Astrocyte (in vitro differentiated cells and primary cell): ENCODE measurements around the gene MAEA. TPM values are rescaled to one million over a fixed set of nuclear protein-coding genes. Genes with fewer than 3 reads are reported as not detected.

Experiments
- DNase-seq: peaks from one replicate; pipeline ENCODE4 v3.0.0-alpha.2; 2010; ENCODE audit warnings: low read depth
- FAIRE-seq: peaks from 2 replicates; lab custom pipeline; 2011; peaks lifted over from hg19 to GRCh38; lab: Jason Lieb, UNC
- H2AFZ ChIP-seq: 2 replicates; pipeline ENCODE4 v1.6.0; 2012; ENCODE audit warnings: low read depth, low read length, inconsistent platforms
- H3K27ac ChIP-seq: 2 replicates; pipeline ENCODE4 v1.5.1; 2011; ENCODE audit warnings: low read depth, low read length, inconsistent platforms
- H3K27me3 ChIP-seq: 2 replicates; pipeline ENCODE4 v1.6.0; 2011; ENCODE audit warnings: low read length, inconsistent platforms; ENCODE audit not compliant: insufficient read depth
- H3K36me3 ChIP-seq: 2 replicates; pipeline ENCODE4 v1.5.1; 2011; ENCODE audit warnings: low read length, inconsistent platforms; ENCODE audit not compliant: insufficient read depth
- H3K4me1 ChIP-seq: 2 replicates; pipeline ENCODE4 v1.5.1; 2011; ENCODE audit warnings: low read length, inconsistent platforms; ENCODE audit not compliant: insufficient read depth
- H3K4me2 ChIP-seq: 2 replicates; pipeline ENCODE4 v1.6.0; 2012; ENCODE audit warnings: low read length, inconsistent platforms
- H3K4me3 ChIP-seq: 2 replicates; pipeline ENCODE4 v1.5.1; 2011; ENCODE audit warnings: low read depth, mild to moderate bottlenecking, low read length, inconsistent platforms; ENCODE audit not compliant: insufficient read depth
- H3K79me2 ChIP-seq: 2 replicates; pipeline ENCODE4 v1.6.0; 2012; ENCODE audit warnings: mild to moderate bottlenecking, low read length, inconsistent platforms; ENCODE audit not compliant: insufficient read depth
- H3K9ac ChIP-seq: 2 replicates; pipeline ENCODE4 v1.6.0; 2012; ENCODE audit warnings: mild to moderate bottlenecking, low read length, inconsistent platforms
- H3K9me3 ChIP-seq: 2 replicates; pipeline ENCODE4 v1.5.1; 2012; ENCODE audit warnings: low read depth, mild to moderate bottlenecking, low read length, inconsistent platforms; ENCODE audit not compliant: insufficient read depth
- H4K20me1 ChIP-seq: 2 replicates; pipeline ENCODE4 v1.6.0; 2012; ENCODE audit warnings: low read length, inconsistent platforms; ENCODE audit not compliant: insufficient read depth
- H3K27ac Mint-ChIP-seq: one replicate; pipeline ENCODE4 v1.8.0; 2021; ENCODE audit warnings: mild to moderate bottlenecking, mixed read lengths; ENCODE audit not compliant: unreplicated experiment
- H3K27me3 Mint-ChIP-seq: one replicate; pipeline ENCODE4 v1.8.0; 2021; ENCODE audit warnings: low read depth, mixed read lengths; ENCODE audit not compliant: unreplicated experiment
- H3K36me3 Mint-ChIP-seq: one replicate; pipeline ENCODE4 v1.8.0; 2021; ENCODE audit warnings: low read depth, mixed read lengths; ENCODE audit not compliant: unreplicated experiment
- H3K4me1 Mint-ChIP-seq: one replicate; pipeline ENCODE4 v1.8.0; 2021; ENCODE audit warnings: low read depth, mixed read lengths; ENCODE audit not compliant: unreplicated experiment
- H3K4me3 Mint-ChIP-seq: one replicate; pipeline ENCODE4 v1.8.0; 2021; ENCODE audit warnings: mild to moderate bottlenecking, moderate library complexity, mixed read lengths; ENCODE audit not compliant: unreplicated experiment
- H3K9me3 Mint-ChIP-seq: one replicate; pipeline ENCODE4 v1.8.0; 2021; ENCODE audit warnings: mild to moderate bottlenecking, mixed read lengths; ENCODE audit not compliant: unreplicated experiment
- CTCF ChIP-seq: IDR thresholded peaks from 2 replicates; pipeline ENCODE4 v1.5.1; 2011; ENCODE audit warnings: low read depth, mild to moderate bottlenecking, inconsistent platforms, low read length, moderate library complexity; ENCODE audit not compliant: insufficient read depth
- EZH2 ChIP-seq: IDR thresholded peaks from 2 replicates; pipeline ENCODE4 v1.6.1; 2012; ENCODE audit warnings: mild to moderate bottlenecking, low read length, inconsistent platforms; ENCODE audit not compliant: insufficient read depth
- total RNA-seq: library from RNA; stranded (reverse); gene quantifications from 2 replicates; pipeline ENCODE4 v1.2.1, GENCODE V29; 2021

Gene MAEA
- total RNA-seq, 1 donor from 2014 or later: 79.3 TPM

GRCh38 chr4:1300466-1301455, 11.1 kb downstream of the MAEA start:
- Histone ChIP-seq H3K4me1 (peaks cover 7% of the 10 kb centered on the region), H3K27me3 (no peaks in the 10 kb centered on the region), H3K4me2 (no peak overlapping the region), H3K4me3 (no peak overlapping the region), H3K9ac (peak overlapping the region; percentile 41), H3K27ac (peak overlapping the region; percentile 17), H3K36me3 (peaks cover 8% of the 10 kb centered on the region), H2AFZ (no peak overlapping the region), H3K9me3 (no peaks in the 10 kb centered on the region), H3K79me2 (peaks cover 94% of the 10 kb centered on the region), H4K20me1 (peaks cover 77% of the 10 kb centered on the region)
- FAIRE-seq (no peak), DNase-seq (peak; percentile 51)
- TF ChIP-seq CTCF: no peak
- no peak for TF ChIP-seq EZH2
- no peak overlapping the region for H3K4me3 Mint-ChIP-seq
- H3K27me3 Mint-ChIP-seq: no peaks in the 10 kb centered on the region
- no peaks in the 10 kb centered on the region for H3K9me3 Mint-ChIP-seq
- H3K4me1 Mint-ChIP-seq: peaks cover 27% of the 10 kb centered on the region
- peak overlapping the region; percentile 77 for H3K27ac Mint-ChIP-seq
- peaks cover 7% of the 10 kb centered on the region for H3K36me3 Mint-ChIP-seq

GRCh38 chr4:1302159-1302558, 12.5 kb downstream of the MAEA start:
- peaks cover 79% of the 10 kb centered on the region for H4K20me1 ChIP-seq

More at GRCh38 chr4:1302159-1302558, 12.5 kb downstream of the MAEA start:
- H3K27ac Mint-ChIP-seq: no peak overlapping the region
- H3K36me3 Mint-ChIP-seq: peaks cover 7% of the 10 kb centered on the region
- H3K9me3 Mint-ChIP-seq: no peaks in the 10 kb centered on the region
- no peak overlapping the region for H3K4me3 Mint-ChIP-seq
- no peaks in the 10 kb centered on the region for H3K27me3 Mint-ChIP-seq
- peaks cover 8% of the 10 kb centered on the region for H3K36me3 ChIP-seq
- no peak overlapping the region for H3K4me3 ChIP-seq
- TF ChIP-seq EZH2: no peak
- no peak for TF ChIP-seq CTCF
- peaks cover 98% of the 10 kb centered on the region for H3K79me2 ChIP-seq
- H3K9me3 ChIP-seq: no peaks in the 10 kb centered on the region
- no peaks in the 10 kb centered on the region for H3K27me3 ChIP-seq
- no peak overlapping the region for H3K4me2 ChIP-seq
- no peak overlapping the region for H2AFZ ChIP-seq
- no peak overlapping the region for H3K27ac ChIP-seq
- H3K4me1 ChIP-seq: peaks cover 7% of the 10 kb centered on the region
- DNase-seq (no peak), FAIRE-seq (no peak)
- peaks cover 26% of the 10 kb centered on the region for H3K4me1 Mint-ChIP-seq
- no peak overlapping the region for H3K9ac ChIP-seq
